B cell (primary cell): Measurements from ENCODE around the gene SOX9. TPM values are rescaled to one million over a fixed set of nuclear protein-coding genes. Genes with fewer than 3 reads are reported as not detected.

Experiments used
- ATAC-seq: fragments of 200-7000 bp; cut with Tn5 transposase; one replicate; pipeline ENCODE4 v1.10.0; 2021; ENCODE audit warnings: low read depth, mild to moderate bottlenecking, moderate number of reproducible peaks, moderate library complexity
- CTCF ChIA-PET: fragments of 350-600 bp; sonication (Branson Sonifier 250); formaldehyde crosslinking; loops from one replicate; lab custom pipeline; 2021; ENCODE audit warnings: antibody characterized with exemption, inconsistent platforms; lab: Charles Lee
- POLR2A ChIA-PET: fragments of 350-600 bp; sonication (Branson Sonifier 250); formaldehyde crosslinking; loops from one replicate; lab custom pipeline; 2021; ENCODE audit warnings: antibody characterized with exemption; lab: Charles Lee
- DNase-seq: peaks from one replicate; pipeline ENCODE4 v3.0.0; 2013
- H2AFZ ChIP-seq: 2 replicates; pipeline ENCODE4 v1.6.1; 2012; ENCODE audit warnings: mild to moderate bottlenecking, low read depth, low read length; ENCODE audit not compliant: insufficient read depth, poor library complexity, severe bottlenecking
- H3K27ac ChIP-seq, 2 donors: 1 replicate in 1 of 2; 2 replicates in 1 of 2; pipeline ENCODE4 v1.5.1; 2012 to 2013; ENCODE audit warnings: low read length in 2 of 2, mild to moderate bottlenecking in 2 of 2, moderate library complexity in 1 of 2
- H3K27me3 ChIP-seq, 4 experiments: fragments of 200-600 bp in 1 of 4; sonication (generic) in 1 of 4; replicated peaks in 1 of 4; 1 replicate in 2 of 4; 2 replicates in 2 of 4; pipeline versions ENCODE4 v1.6.1 to v1.7.0; 2013 to 2016; ENCODE audit warnings: low read length in 3 of 4, mild to moderate bottlenecking in 2 of 4, mixed read lengths in 1 of 4, moderate library complexity in 1 of 4; ENCODE audit not compliant: insufficient read depth in 4 of 4, control insufficient read depth in 3 of 4; ENCODE audit errors: control extremely low read depth in 1 of 4
- H3K36me3 ChIP-seq, 2 experiments: replicated peaks in 1 of 2; 1 replicate in 1 of 2; 2 replicates in 1 of 2; pipeline versions ENCODE4 v1.6.1 to v1.7.1; 2013; ENCODE audit warnings: low read length in 1 of 2; ENCODE audit not compliant: insufficient read depth in 2 of 2, control insufficient read depth in 1 of 2; ENCODE audit errors: control extremely low read depth in 1 of 2, extremely low read depth in 1 of 2
- H3K4me1 ChIP-seq, 2 donors: fragments of 200-600 bp in 1 of 2; sonication (generic) in 1 of 2; 1 replicate in 1 of 2; 2 replicates in 1 of 2; pipeline versions ENCODE4 v1.5.1 to v1.6.1; 2013 to 2017; ENCODE audit warnings: low read length in 2 of 2; ENCODE audit not compliant: control insufficient read depth in 2 of 2, insufficient read depth in 2 of 2
- H3K4me2 ChIP-seq: replicated peaks from 2 replicates; pipeline ENCODE3; 2012; ENCODE audit warnings: mild to moderate bottlenecking, low read depth, low read length; ENCODE audit not compliant: poor library complexity, severe bottlenecking
- H3K4me3 ChIP-seq, 5 experiments: fragments of 200-600 bp in 1 of 5; sonication (generic) in 1 of 5; 1 replicate in 3 of 5; 2 replicates in 2 of 5; pipeline versions ENCODE4 v1.5.1 to v1.7.0; 2011 to 2016; ENCODE audit warnings: low read length in 4 of 5, mild to moderate bottlenecking in 4 of 5, low read depth in 2 of 5, control low read depth in 1 of 5, moderate library complexity in 1 of 5; ENCODE audit not compliant: insufficient read depth in 1 of 5; ENCODE audit errors: control extremely low read depth in 1 of 5, extremely low read depth in 1 of 5
- H3K79me2 ChIP-seq: fragments of 200-600 bp; sonication (generic); one replicate; pipeline ENCODE4 v1.6.0; 2016; ENCODE audit warnings: low read length; ENCODE audit not compliant: control insufficient read depth, insufficient read depth
- H3K9ac ChIP-seq: fragments of 200-600 bp; sonication (generic); 2 replicates; pipeline ENCODE4 v1.6.1; 2017; ENCODE audit warnings: mild to moderate bottlenecking, low read length, moderate library complexity
- H3K9me3 ChIP-seq, 3 donors: one replicate each; pipeline versions ENCODE4 v1.6.1 to v1.7.1; 2013; ENCODE audit warnings: low read length in 2 of 3; ENCODE audit not compliant: control insufficient read depth in 2 of 3, insufficient read depth in 1 of 3; ENCODE audit errors: control extremely low read depth in 1 of 3
- H4K20me1 ChIP-seq: 2 replicates; pipeline ENCODE4 v1.6.0; 2012; ENCODE audit warnings: mild to moderate bottlenecking, low read length; ENCODE audit not compliant: insufficient read depth, control insufficient read depth, poor library complexity, severe bottlenecking
- H3K27ac Mint-ChIP-seq: one replicate; pipeline ENCODE4 v1.8.0; 2021; ENCODE audit warnings: mixed read lengths
- H3K27me3 Mint-ChIP-seq: one replicate; pipeline ENCODE4 v1.8.0; 2021; ENCODE audit warnings: mixed read lengths
- H3K4me1 Mint-ChIP-seq: one replicate; pipeline ENCODE4 v1.8.0; 2021; ENCODE audit warnings: mixed read lengths
- H3K4me3 Mint-ChIP-seq: one replicate; pipeline ENCODE4 v1.8.0; 2021; ENCODE audit warnings: mixed read lengths
- H3K9me3 Mint-ChIP-seq: one replicate; pipeline ENCODE4 v1.8.0; 2022; ENCODE audit warnings: mixed read lengths; ENCODE audit not compliant: insufficient read depth
- CTCF ChIP-seq: fragments of 200-600 bp; IDR thresholded peaks from one replicate; pipeline ENCODE4 v1.8.0; 2022; ENCODE audit warnings: antibody characterized with exemption, mild to moderate bottlenecking
- EZH2 ChIP-seq: IDR thresholded peaks from 2 replicates; pipeline ENCODE4 v1.6.1; 2012; ENCODE audit warnings: borderline replicate concordance, low read depth, mild to moderate bottlenecking, moderate library complexity, low read length; ENCODE audit not compliant: insufficient read depth, poor library complexity, severe bottlenecking
- WGBS: methylation state at CpG from one replicate; pipeline ENCODE4 v1.1.5; 2013; ENCODE audit warnings: missing lambda C conversion rate; ENCODE audit not compliant: insufficient coverage; 5-methylcytosine and 5-hydroxymethylcytosine counted together
- intact Hi-C: fragments of 100-400 bp; cut with micrococcal nuclease; formaldehyde crosslinking; loops from one replicate; pipeline ENCODE4 v1.10.0; 2022
- polyA plus RNA-seq: library from polyadenylated mRNA; depleted of rRNA; stranded (reverse); fragments of >200 nt; gene quantifications from 2 replicates; pipeline ENCODE4 v1.2.3, GENCODE V29; 2012
- total RNA-seq, 2 donors: library from RNA; stranded (reverse); fragments of 120-200 nt in 1 of 2; gene quantifications; 1 replicate in 1 of 2; 2 replicates in 1 of 2; pipeline versions ENCODE4 v1.2.3 to v1.2.4, GENCODE V29; 2013 to 2022

Gene SOX9
- total and polyA plus RNA-seq, 2 donors (not counting 1 experiment from before 2014, with no cell fraction given), result 0.03 TPM; not detected in 1

GRCh38 chr17:72123530-72124437, 3.0 kb downstream of the SOX9 start:
- CTCF ChIA-PET, result no interaction called here
- 28% methylated on average over 70 of the region's 75 CpGs for WGBS
- Mint-ChIP-seq H3K27me3 (peaks cover 42% of the 10 kb centered on the region), H3K27ac (no peak overlapping the region), H3K9me3 (no peaks in the 10 kb centered on the region), H3K4me3 (no peak overlapping the region), H3K4me1 (peaks cover 15% of the 10 kb centered on the region)
- POLR2A ChIA-PET, result no interaction called here
- Histone ChIP-seq H3K9ac (no peak overlapping the region), H3K36me3 (no peaks in the 10 kb centered on the region), H3K4me3 (no peak overlapping the region), H3K4me2 (no peak overlapping the region), H3K4me1 (peaks cover 0 to 11% of the 10 kb centered on the region in 2 donors), H3K27ac (no peak overlapping the region), H4K20me1 (no peaks in the 10 kb centered on the region), H2AFZ (no peak overlapping the region), H3K9me3 (peaks cover 0 to 23% (median 0%) of the 10 kb centered on the region in 3 donors), H3K27me3 (peaks cover 0 to 39% (median 12%) of the 10 kb centered on the region in 4 experiments), H3K79me2 (no peaks in the 10 kb centered on the region)
- ATAC-seq, result no peak
- intact Hi-C loops, result no loop called here
- no peak for DNase-seq
- TF ChIP-seq CTCF, result no peak
- TF ChIP-seq EZH2, result no peak

GRCh38 chr17:72124438-72124775, 3.6 kb downstream of the SOX9 start:
- no peaks in the 10 kb centered on the region for H4K20me1 ChIP-seq
- DNase-seq (no peak), ATAC-seq (no peak)
- H3K9me3 Mint-ChIP-seq, result no peaks in the 10 kb centered on the region
- H3K4me3 ChIP-seq, result no peak overlapping the region
- no peak overlapping the region for H2AFZ ChIP-seq
- no peaks in the 10 kb centered on the region for H3K36me3 ChIP-seq
- TF ChIP-seq EZH2 (no peak), CTCF (no peak)
- H3K9ac ChIP-seq, result no peak overlapping the region
- peaks cover 15% of the 10 kb centered on the region for H3K4me1 Mint-ChIP-seq
- H3K4me2 ChIP-seq, result no peak overlapping the region
- ChIA-PET POLR2A (no interaction called here), CTCF (no interaction called here)
- no peaks in the 10 kb centered on the region for H3K79me2 ChIP-seq
- WGBS, result 89% methylated on average over 4 of the region's 7 CpGs
- intact Hi-C loops, result no loop called here
- peaks cover 0 to 23% (median 0%) of the 10 kb centered on the region in 3 donors for H3K9me3 ChIP-seq
- H3K27me3 ChIP-seq, result peaks cover 0 to 36% (median 12%) of the 10 kb centered on the region in 4 experiments
- H3K4me1 ChIP-seq, result peaks cover 0 to 11% of the 10 kb centered on the region in 2 donors
- no peak overlapping the region for H3K27ac Mint-ChIP-seq
- no peak overlapping the region for H3K27ac ChIP-seq
- H3K4me3 Mint-ChIP-seq, result no peak overlapping the region
- peaks cover 35% of the 10 kb centered on the region for H3K27me3 Mint-ChIP-seq
